Activated CD4-positive, alpha-beta T cell treated with anti-CD3 and anti-CD28 coated beads, Interleukin-2, amount 50 U/mL, for 1 hour (primary cell): ENCODE measurements around the gene CCNJL.

Experiments
- DNase-seq: peaks from one replicate; pipeline ENCODE4 v3.0.0-alpha.2; 2020

Gene CCNJL

GRCh38 chr5:160289721-160290120 is 22.6 kb downstream of the CCNJL start:
- DNase-seq: no peak

- no peak for DNase-seq
These were observed 23.1 kb downstream of the CCNJL start for GRCh38 chr5:160289356-160289651.

- no peak for DNase-seq
These were observed 24.8 kb downstream of the CCNJL start for GRCh38 chr5:160287378-160288051.

DNA sequence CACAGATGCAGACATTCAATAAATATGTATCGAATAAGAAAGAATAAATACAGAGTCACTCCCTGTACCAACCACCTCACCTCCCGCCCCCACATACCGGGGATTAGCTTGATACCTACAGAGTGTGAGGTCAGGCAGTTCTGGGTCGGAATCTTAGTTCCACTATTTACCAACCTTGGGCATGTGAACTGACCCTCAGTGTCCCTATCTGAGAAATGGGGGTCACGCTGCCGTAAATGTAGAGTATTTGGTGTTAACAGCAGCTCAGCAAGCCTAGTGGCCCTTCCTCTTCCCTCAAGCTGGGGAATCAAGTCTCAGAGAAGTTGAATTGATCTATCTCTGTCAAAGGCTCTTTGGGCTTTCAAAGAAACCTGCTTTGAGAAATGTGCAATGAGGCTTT is 25.4 kb downstream of the CCNJL start:
- DNase-seq: no peak

GRCh38 chr5:160285316-160285715 is 27.0 kb downstream of the CCNJL start:
- no peak for DNase-seq

GRCh38 chr5:160284291-160284873 is 28.0 kb downstream of the CCNJL start:
- no peak for DNase-seq

GRCh38 chr5:160281275-160281674 is 31.1 kb downstream of the CCNJL start:
- DNase-seq: no peak

GRCh38 chr5:160280384-160281095 is 31.8 kb downstream of the CCNJL start:
- DNase-seq: no peak

DNA sequence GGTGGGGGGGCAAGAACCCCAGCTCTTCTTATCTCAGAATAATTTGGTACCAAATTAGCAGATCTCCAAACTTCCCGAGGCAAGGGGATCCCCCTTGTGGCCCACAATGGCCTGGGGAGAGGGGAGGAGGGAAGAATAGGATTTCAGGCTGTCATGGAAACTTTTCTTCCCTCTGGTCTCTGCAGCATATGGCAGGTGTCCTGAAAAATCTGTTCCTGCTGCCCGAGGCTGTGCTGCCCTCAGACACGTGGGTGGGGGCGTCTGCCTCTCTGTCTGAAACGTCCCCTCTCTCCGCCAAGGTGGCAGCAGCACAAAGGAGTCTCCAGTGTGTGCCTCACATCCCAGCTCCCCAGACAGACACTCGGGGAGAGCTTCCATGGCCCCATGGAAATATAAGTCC is 34.0 kb downstream of the CCNJL start:
- DNase-seq: no peak

GRCh38 chr5:160274483-160274931 is 37.9 kb downstream of the CCNJL start:
- no peak for DNase-seq

GRCh38 chr5:160272889-160273288 is 39.5 kb downstream of the CCNJL start:
- DNase-seq: no peak

DNA sequence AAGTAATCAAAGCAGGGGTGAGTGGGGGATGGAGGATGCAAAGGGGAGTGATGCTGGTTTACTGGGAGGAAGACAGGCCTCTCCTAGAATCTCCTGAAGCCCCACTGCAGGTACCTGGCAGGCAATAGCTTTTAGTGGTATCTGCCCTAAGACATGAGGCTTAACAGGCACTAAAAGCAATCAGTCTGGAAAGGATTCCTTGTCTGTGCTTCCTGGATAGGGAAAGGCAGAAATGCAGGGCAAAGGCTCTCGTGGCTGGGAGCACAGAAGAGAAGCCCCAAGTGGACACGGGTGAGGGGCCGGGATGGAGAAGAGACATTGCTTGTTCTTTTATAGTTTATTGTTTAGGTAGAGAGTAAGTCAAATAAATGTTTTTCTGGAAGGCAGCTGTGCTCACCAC is 40.1 kb downstream of the CCNJL start:
- DNase-seq: no peak

DNA sequence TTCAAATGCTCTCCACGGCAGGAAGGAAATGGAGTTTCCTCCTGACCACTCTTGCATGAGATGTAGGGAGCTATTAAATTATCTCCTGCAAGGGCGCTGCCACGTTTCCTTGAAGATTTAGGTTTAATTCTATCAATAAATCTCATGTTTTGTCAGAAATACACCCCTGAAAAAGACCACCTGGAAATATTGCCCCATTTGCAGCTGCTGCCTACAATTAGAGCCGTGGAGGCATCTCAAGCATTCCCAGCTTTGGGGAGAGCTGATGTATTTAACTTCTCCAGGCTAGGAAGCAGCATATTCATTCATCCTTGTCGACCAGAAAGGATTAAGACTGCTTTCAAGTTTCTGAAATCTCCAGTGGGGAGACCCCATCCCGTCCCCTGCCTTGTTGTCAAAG is 40.5 kb downstream of the CCNJL start:
- no peak for DNase-seq

DNA sequence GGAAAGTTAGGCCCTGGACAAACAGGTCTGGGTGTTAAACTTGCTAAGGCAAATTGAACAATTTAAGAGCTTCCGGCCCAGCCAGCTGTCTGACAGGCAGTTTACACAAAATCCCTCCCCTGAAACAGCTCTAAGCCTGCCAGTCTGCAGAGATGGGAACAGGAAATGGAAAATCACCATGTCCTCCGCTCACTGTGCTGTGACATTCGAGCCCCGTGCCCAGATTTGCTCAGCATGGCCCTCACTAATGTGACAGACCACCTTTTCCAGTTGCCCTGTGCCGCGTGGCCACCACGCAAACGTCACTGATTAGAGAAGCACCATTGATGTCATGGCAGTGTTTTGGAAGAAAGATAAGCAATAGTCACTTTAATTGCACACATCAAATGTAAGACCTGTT is 41.0 kb downstream of the CCNJL start:
- no peak for DNase-seq

DNA sequence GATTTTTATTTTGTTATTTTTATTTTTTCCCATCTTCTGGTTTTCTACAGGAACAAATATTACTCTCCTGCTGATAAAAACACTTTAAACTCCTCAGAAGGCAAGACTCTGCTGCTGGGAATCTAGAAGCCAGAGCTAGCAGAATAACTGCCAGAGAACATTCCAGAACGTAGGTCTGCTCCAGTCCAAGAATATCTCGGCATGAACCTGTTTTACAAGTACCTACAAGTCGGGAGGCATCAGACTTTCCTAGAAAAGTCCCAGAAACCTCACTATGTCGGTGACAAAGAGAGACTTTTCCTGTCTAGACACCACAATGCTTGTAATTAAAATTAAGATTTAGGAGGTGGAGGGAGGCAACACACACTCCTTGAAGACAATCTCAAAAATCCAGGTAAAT is 41.7 kb downstream of the CCNJL start:
- no peak for DNase-seq

DNA sequence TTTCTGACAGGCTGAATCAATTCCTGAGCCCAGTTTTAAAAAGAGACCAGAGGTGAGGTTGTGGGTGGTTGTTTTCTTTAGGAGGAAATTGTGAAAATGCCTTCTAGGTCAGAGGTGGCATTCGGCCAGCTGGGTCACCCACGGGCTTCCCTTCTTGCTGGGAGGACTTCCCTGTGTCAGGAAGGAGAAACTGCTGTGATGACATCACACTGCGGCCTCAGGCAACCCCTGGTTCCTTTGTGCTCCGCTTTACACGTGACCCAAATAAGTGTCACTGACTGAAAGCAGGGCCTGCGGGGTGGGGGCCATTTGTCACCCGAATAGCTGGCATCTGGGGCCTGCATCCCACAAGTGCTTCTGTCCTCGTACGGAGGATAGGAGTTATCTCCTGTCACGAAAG is 43.3 kb downstream of the CCNJL start:
- DNase-seq: no peak

DNA sequence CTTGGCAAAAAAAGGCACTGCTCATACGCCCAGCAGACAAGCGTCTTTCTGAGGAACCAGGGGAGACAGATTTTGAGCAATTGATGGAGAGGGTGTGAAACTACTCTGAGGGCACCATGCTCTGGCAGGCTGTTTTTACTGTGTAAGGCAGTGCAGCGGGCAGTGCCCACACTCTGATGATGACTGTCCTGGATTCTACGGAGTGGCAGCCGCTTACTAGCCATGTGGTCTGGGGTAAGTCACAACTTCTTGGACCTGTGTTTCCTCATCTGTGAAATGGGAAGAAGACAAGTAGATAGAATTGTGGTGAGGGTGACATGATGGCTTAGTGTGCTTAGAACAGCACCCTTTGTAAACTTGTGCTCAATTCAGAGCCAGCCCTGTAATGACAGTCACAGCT is 44.2 kb downstream of the CCNJL start:
- DNase-seq: no peak

GRCh38 chr5:160266752-160267345 is 45.5 kb downstream of the CCNJL start:
- DNase-seq: no peak

DNA sequence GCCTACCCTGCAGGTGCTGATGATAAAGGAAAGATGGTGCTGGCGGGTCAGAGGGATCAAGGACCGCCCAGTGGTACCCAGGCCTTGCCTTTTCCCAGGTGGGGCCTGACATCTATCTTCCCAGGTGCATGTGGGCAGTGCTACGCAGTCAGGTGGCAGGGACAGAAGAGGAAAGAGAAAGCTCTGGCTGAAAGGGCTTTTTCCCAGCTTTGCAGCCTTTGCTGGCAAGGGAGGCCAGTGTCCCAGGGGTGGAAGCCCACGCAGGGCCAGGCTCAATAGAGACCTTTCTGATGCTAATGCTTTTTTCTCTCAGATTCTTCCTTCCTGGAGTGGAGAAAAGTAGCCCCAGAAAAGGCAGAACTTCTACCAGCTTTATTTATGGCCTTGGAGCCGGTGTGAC is 46.3 kb downstream of the CCNJL start:
- no peak for DNase-seq

DNA sequence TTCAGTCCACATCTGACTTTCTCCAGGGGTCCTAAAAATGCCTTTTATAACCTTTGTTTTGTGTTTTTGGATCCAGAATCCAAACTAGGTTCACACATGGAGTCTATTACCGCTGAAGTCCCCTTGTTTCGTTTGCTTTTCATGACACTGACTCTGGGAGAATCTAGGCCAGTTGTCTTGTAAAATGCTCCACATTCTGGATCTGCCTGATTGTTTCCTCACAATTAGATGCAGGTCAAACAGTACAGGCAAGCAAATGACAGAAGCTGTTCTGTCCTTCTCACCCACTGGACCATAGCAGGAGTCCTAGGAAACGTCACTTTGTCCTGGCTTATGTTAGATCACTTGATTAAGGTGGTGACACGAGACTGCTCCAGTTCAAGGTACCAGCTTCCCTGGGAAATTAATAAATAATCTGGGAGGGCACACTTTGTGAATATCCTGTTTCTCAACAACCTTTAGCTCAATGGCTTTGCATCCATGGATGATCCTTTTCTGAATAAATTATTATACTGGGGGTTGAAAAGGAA is 49.0 kb downstream of the CCNJL start:
- DNase-seq: no peak

DNA sequence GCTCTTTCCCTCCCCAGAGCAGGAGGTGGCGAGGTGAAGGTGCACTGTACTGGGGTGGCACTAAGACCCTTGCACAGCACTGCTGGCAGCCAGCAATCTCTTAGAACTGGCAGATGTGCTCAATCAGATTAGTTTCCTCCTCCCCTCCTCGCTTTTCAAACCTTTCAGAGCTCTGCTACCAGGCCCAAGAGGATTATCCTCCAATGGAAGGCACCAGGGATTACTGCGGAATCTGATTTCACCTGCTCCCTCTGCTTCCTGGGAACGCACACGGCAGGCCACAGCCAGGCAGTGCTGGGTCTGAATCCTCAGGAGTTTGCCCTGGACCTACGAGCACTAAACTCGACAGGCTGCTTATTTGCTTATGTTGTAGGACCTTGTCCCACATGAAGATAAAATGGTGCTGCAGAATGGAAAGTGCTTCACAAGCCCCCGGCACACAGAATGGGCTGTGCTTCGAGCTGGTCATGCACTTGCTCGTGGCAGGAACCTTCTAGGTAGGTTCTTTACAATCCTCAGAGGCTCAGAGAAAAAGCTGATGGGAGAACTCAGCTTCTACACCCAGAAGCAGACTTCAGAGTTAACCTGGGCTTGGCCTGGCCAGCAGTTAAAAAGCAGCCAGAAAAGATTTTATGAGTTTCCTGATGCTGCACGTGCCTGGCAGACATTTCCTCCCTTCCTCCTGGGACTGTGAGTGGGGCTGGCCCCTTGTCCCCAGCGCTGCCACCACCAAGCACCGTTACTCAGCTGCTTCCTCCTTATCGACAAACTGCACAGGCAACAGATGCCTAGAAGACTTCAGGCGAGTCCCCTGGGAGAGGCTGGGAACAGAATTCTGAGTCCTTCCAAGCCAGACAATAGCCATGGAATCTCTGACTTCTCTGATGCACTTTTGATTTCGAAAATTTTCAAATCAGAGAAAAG is 50.0 kb downstream of the CCNJL start:
- no peak for DNase-seq

- no peak for DNase-seq
These were observed 51.2 kb downstream of the CCNJL start for GRCh38 chr5:160260881-160261815.
